Effector memory CD8-positive, alpha-beta T cell (primary cell): ENCODE results near the gene KIF14.
"Not testable (repeated sequence)": the region's sequence is repeated elsewhere in the genome, so short reads cannot be mapped to it uniquely, and the experiment has no call there.

Experiments used
- ATAC-seq: fragments of 150-1000 bp; cut with Tn5 transposase; replicated peaks from 2 replicates; pipeline ENCODE4 v1.10.0; 2021; ENCODE audit warnings: mild to moderate bottlenecking, moderate library complexity
- DNase-seq, 3 experiments: peaks; one replicate each; pipeline ENCODE4 v3.0.0; 2021
- H3K27ac Mint-ChIP-seq, 2 donors: one replicate each; pipeline ENCODE4 v1.8.0; 2022; ENCODE audit warnings: mild to moderate bottlenecking in 2 of 2, mixed read lengths in 2 of 2, moderate library complexity in 2 of 2
- H3K27me3 Mint-ChIP-seq, 2 donors: one replicate each; pipeline ENCODE4 v1.8.0; 2022; ENCODE audit warnings: mixed read lengths in 2 of 2
- H3K36me3 Mint-ChIP-seq: one replicate; pipeline ENCODE4 v1.8.0; 2022; ENCODE audit warnings: mild to moderate bottlenecking, moderate library complexity, mixed read lengths; ENCODE audit not compliant: insufficient read depth
- H3K4me1 Mint-ChIP-seq, 2 donors: one replicate each; pipeline ENCODE4 v1.8.0; 2022; ENCODE audit warnings: low read depth in 2 of 2, mixed read lengths in 2 of 2
- H3K4me3 Mint-ChIP-seq, 2 donors: one replicate each; pipeline ENCODE4 v1.8.0; 2022; ENCODE audit warnings: mild to moderate bottlenecking in 2 of 2, mixed read lengths in 2 of 2, moderate library complexity in 2 of 2
- H3K9me3 Mint-ChIP-seq, 2 donors: one replicate each; pipeline ENCODE4 v1.8.0; 2022; ENCODE audit warnings: mixed read lengths in 2 of 2

The KIF14 gene

GRCh38 chr1:200525090-200525987 is 95.2 kb downstream of the KIF14 start:
- ATAC-seq (no peak), DNase-seq (no peak)
- no peak overlapping the region for H3K4me3 Mint-ChIP-seq
- peaks cover 3 to 7% of the 10 kb centered on the region in 2 donors for H3K4me1 Mint-ChIP-seq
- no peaks in the 10 kb centered on the region for H3K9me3 Mint-ChIP-seq
- H3K27ac Mint-ChIP-seq = no peak overlapping the region
- no peaks in the 10 kb centered on the region for H3K36me3 Mint-ChIP-seq
- H3K27me3 Mint-ChIP-seq = peaks cover 0 to 11% of the 10 kb centered on the region in 2 donors

- not testable (repeated sequence) for H3K27ac Mint-ChIP-seq, ATAC-seq, H3K36me3 Mint-ChIP-seq, H3K4me3 Mint-ChIP-seq, H3K9me3 Mint-ChIP-seq, H3K4me1 Mint-ChIP-seq, DNase-seq
- H3K27me3 Mint-ChIP-seq = peaks cover 0 to 11% of the 10 kb centered on the region in 2 donors
These were observed 96.0 kb downstream of the KIF14 start for GRCh38 chr1:200524551-200524950.

- Mint-ChIP-seq H3K4me3 (no peak overlapping the region), H3K27ac (no peak overlapping the region), H3K27me3 (peaks cover 0 to 11% of the 10 kb centered on the region in 2 donors), H3K9me3 (no peaks in the 10 kb centered on the region), H3K36me3 (peaks cover 3% of the 10 kb centered on the region), H3K4me1 (no peaks in the 10 kb centered on the region)
- DNase-seq (no peak), ATAC-seq (no peak)
These were observed 96.5 kb downstream of the KIF14 start for GRCh38 chr1:200524092-200524491.

GRCh38 chr1:200520735-200521134 is 99.8 kb downstream of the KIF14 start:
- H3K27ac Mint-ChIP-seq = no peak overlapping the region
- no peaks in the 10 kb centered on the region for H3K4me1 Mint-ChIP-seq
- H3K4me3 Mint-ChIP-seq = no peak overlapping the region
- ATAC-seq (no peak), DNase-seq (no peak)
- peaks cover 3% of the 10 kb centered on the region for H3K36me3 Mint-ChIP-seq
- H3K27me3 Mint-ChIP-seq = peaks cover 0 to 12% of the 10 kb centered on the region in 2 donors
- H3K9me3 Mint-ChIP-seq = no peaks in the 10 kb centered on the region

GRCh38 chr1:200518524-200518923 is 102.0 kb downstream of the KIF14 start:
- no peaks in the 10 kb centered on the region for H3K9me3 Mint-ChIP-seq
- H3K36me3 Mint-ChIP-seq = peaks cover 3% of the 10 kb centered on the region
- no peak for DNase-seq

GRCh38 chr1:200512191-200512590 is 108.4 kb downstream of the KIF14 start:
- DNase-seq = no peak
- H3K36me3 Mint-ChIP-seq = no peaks in the 10 kb centered on the region
- H3K4me3 Mint-ChIP-seq = no peak overlapping the region
- H3K27me3 Mint-ChIP-seq = peaks cover 11 to 32% of the 10 kb centered on the region in 2 donors
- no peaks in the 10 kb centered on the region for H3K9me3 Mint-ChIP-seq
- no peak for ATAC-seq
- peaks cover 0 to 1% of the 10 kb centered on the region in 2 donors for H3K4me1 Mint-ChIP-seq
- no peak overlapping the region for H3K27ac Mint-ChIP-seq

More at GRCh38 chr1:200518524-200518923, 102.0 kb downstream of the KIF14 start:
- no peak for ATAC-seq
- Mint-ChIP-seq H3K27ac (no peak overlapping the region), H3K27me3 (peaks cover 0 to 10% of the 10 kb centered on the region in 2 donors), H3K4me3 (no peak overlapping the region), H3K4me1 (no peaks in the 10 kb centered on the region)

- no peak overlapping the region for H3K4me3 Mint-ChIP-seq
These were observed 110.3 kb downstream of the KIF14 start for GRCh38 chr1:200510228-200510623.

GRCh38 chr1:200506471-200506870 is 114.1 kb downstream of the KIF14 start:
- peaks cover 0 to 1% of the 10 kb centered on the region in 2 donors for H3K4me1 Mint-ChIP-seq
- H3K9me3 Mint-ChIP-seq = no peaks in the 10 kb centered on the region
- no peaks in the 10 kb centered on the region for H3K36me3 Mint-ChIP-seq
- peaks cover 19 to 27% of the 10 kb centered on the region in 2 donors for H3K27me3 Mint-ChIP-seq
- DNase-seq (no peak), ATAC-seq (no peak)
- no peak overlapping the region for H3K4me3 Mint-ChIP-seq
- H3K27ac Mint-ChIP-seq = no peak overlapping the region

More at GRCh38 chr1:200510228-200510623, 110.3 kb downstream of the KIF14 start:
- DNase-seq (peak; percentile 56 to 65 (median 63)), ATAC-seq (peak; percentile 85)
- peaks cover 20 to 26% of the 10 kb centered on the region in 2 donors for H3K27me3 Mint-ChIP-seq
- H3K36me3 Mint-ChIP-seq = no peaks in the 10 kb centered on the region
- H3K4me1 Mint-ChIP-seq = peaks cover 0 to 1% of the 10 kb centered on the region in 2 donors
- no peak overlapping the region for H3K27ac Mint-ChIP-seq
- H3K9me3 Mint-ChIP-seq = no peaks in the 10 kb centered on the region

- Mint-ChIP-seq H3K4me1 (peaks cover 0 to 1% of the 10 kb centered on the region in 2 donors), H3K4me3 (no peak overlapping the region), H3K27ac (no peak overlapping the region), H3K27me3 (peaks cover 13 to 27% of the 10 kb centered on the region in 2 donors), H3K36me3 (no peaks in the 10 kb centered on the region), H3K9me3 (no peaks in the 10 kb centered on the region)
- ATAC-seq = no peak
- DNase-seq = no peak
These were observed 115.3 kb downstream of the KIF14 start for GRCh38 chr1:200505257-200505656.
